Heart right ventricle (tissue), 16 donors: ENCODE measurements around the gene SBF2. TPM values are rescaled to one million over a fixed set of nuclear protein-coding genes. Genes with fewer than 3 reads are reported as not detected.

Experiments used
- ATAC-seq, 8 donors: fragments of 200-7000 bp; cut with Tn5 transposase; one replicate each; pipeline ENCODE4 v1.9.1; 2020; ENCODE audit warnings: mild to moderate bottlenecking in 8 of 8, moderate library complexity in 8 of 8, moderate number of reproducible peaks in 1 of 8
- DNase-seq, 2 donors: peaks; one replicate each; pipeline ENCODE4 v3.0.0-alpha.2; 2020
- H3K27ac ChIP-seq, 10 donors: fragments of 200-600 bp; sonication (generic) in 2 of 10; one replicate each; pipeline versions ENCODE4 v1.5.0 to v1.8.0; 2020 to 2022; ENCODE audit warnings: mild to moderate bottlenecking in 3 of 10
- H3K27me3 ChIP-seq, 7 donors: fragments of 200-600 bp; one replicate each; pipeline ENCODE4 v1.8.0; 2021 to 2022; ENCODE audit warnings: mild to moderate bottlenecking in 2 of 7
- H3K36me3 ChIP-seq, 9 donors: fragments of 200-600 bp; sonication (generic) in 1 of 9; one replicate each; pipeline versions ENCODE4 v1.5.0 to v1.8.0; 2020 to 2022; ENCODE audit warnings: mild to moderate bottlenecking in 2 of 9
- H3K4me1 ChIP-seq, 9 donors: fragments of 200-600 bp; sonication (generic) in 1 of 9; one replicate each; pipeline versions ENCODE4 v1.5.0 to v1.8.0; 2020 to 2022; ENCODE audit warnings: mild to moderate bottlenecking in 4 of 9
- H3K4me3 ChIP-seq, 10 donors: fragments of 200-600 bp; sonication (generic) in 2 of 10; one replicate each; pipeline versions ENCODE4 v1.5.0 to v1.8.0; 2020 to 2022; ENCODE audit warnings: mild to moderate bottlenecking in 7 of 10, moderate library complexity in 2 of 10
- H3K9me3 ChIP-seq, 11 donors: fragments of 200-600 bp in 10 of 11; sonication (generic) in 2 of 11; one replicate each; pipeline versions ENCODE4 v1.5.0 to v1.8.0; 2013 to 2022; ENCODE audit warnings: mild to moderate bottlenecking in 2 of 11, control low read depth in 1 of 11, moderate library complexity in 1 of 11
- WGBS, 2 donors: extraction: QIAGEN DNeasy Blood & Tissue Kit; methylation state at CpG; one replicate each; pipeline ENCODE4 v1.1.7; 2013; ENCODE audit warnings: inconsistent platforms in 1 of 2; 5-methylcytosine and 5-hydroxymethylcytosine counted together
- intact Hi-C, 10 donors: fragments of 100-400 bp; cut with DNase I; formaldehyde crosslinking; loops; one replicate each; pipeline versions ENCODE4 v1.11.1 to v1.14.2; 2022
- polyA plus RNA-seq, 2 donors: library from polyadenylated mRNA; stranded (reverse); fragments of 200-250 nt; gene quantifications; one replicate each; pipeline ENCODE4 v1.2.3, GENCODE V29; 2013
- total RNA-seq, 10 donors: library from RNA; stranded (reverse); fragmentation: NEBNext Ultra II Directional in 3 of 10; extraction: Animal tissue kit (Norgen Biotek cat#: 25700) in 3 of 10; gene quantifications; one replicate each; pipeline versions ENCODE4 v1.2.1 to v1.2.4, GENCODE V29; 2021 to 2023
- TF ChIP-seq, protein P1 (sequence below), 9 donors: fragments of 200-600 bp; sonication (generic) in 2 of 9; IDR thresholded peaks; one replicate each; pipeline versions ENCODE4 v1.5.0 to v1.8.0; 2021 to 2022; ENCODE audit warnings: antibody characterized with exemption in 9 of 9, mild to moderate bottlenecking in 5 of 9, moderate library complexity in 1 of 9
- donor health status: Arrhythmogenic right ventricular cardiomyopathy.
- donor health status: ischemic (EF 13 %, LVEDD 7.1; RV severe dilation, severe dysfunction).
- donor health status: healthy with polysubstance abuse.
- donor health status: DM: no; HTN: yes; CAD: no.
- donor health status: DM: no; HTN: no; CAD: no.
- donor health status: ischemic (EF 25% LVEDD 6.9; RV normal size, moderate dysfunction).
- donor health status: ischemic (EF 25% LVEDD 5.7; RV mildly dilated, moderate dysfunction).
- donor health status: healthy.
- donor health status: DM: yes; HTN: yes; CAD: no.
- donor health status: Ischemic cardiomyopathy.
- donor health status: ischemic (EF 35%, LVEDD 5.7; RV mildly dilated, moderate dysfunction).
- donor health status: nonischemic (EF 11% LVEDD 7.7; RV severe dilation, severe dysfunction).
- donor health status: DM: yes; HTN: yes; CAD: no.
- donor health status: PGD.
- donor health status: ischemic (EF 29% LVEDD 5.4; RV normal size, mild dysfunction).
- donor health status: nonischemic (EF 23%, LVEDD 6.1; RV moderate dilation, normal function).

SBF2 gene
- total and polyA plus RNA-seq, 12 donors: 8.9 to 27.1 (median 21.2) TPM

GRCh38 chr11:9825315-9825714 is 468.7 kb downstream of the SBF2 start:
- Histone ChIP-seq H3K9me3 (no peaks in the 10 kb centered on the region), H3K4me3 (no peak overlapping the region), H3K27ac (no peak overlapping the region), H3K4me1 (peaks cover 0 to 13% (median 9%) of the 10 kb centered on the region in 9 donors), H3K36me3 (peaks cover 0 to 25% (median 0%) of the 10 kb centered on the region in 9 donors), H3K27me3 (no peaks in the 10 kb centered on the region)
- DNase-seq: no peak
- intact Hi-C loops: no loop called here
- no peak for ATAC-seq
- 85 to 89% methylated on average over 4 of the region's 4 CpGs for WGBS, 2 donors
- TF ChIP-seq, protein P1, sequence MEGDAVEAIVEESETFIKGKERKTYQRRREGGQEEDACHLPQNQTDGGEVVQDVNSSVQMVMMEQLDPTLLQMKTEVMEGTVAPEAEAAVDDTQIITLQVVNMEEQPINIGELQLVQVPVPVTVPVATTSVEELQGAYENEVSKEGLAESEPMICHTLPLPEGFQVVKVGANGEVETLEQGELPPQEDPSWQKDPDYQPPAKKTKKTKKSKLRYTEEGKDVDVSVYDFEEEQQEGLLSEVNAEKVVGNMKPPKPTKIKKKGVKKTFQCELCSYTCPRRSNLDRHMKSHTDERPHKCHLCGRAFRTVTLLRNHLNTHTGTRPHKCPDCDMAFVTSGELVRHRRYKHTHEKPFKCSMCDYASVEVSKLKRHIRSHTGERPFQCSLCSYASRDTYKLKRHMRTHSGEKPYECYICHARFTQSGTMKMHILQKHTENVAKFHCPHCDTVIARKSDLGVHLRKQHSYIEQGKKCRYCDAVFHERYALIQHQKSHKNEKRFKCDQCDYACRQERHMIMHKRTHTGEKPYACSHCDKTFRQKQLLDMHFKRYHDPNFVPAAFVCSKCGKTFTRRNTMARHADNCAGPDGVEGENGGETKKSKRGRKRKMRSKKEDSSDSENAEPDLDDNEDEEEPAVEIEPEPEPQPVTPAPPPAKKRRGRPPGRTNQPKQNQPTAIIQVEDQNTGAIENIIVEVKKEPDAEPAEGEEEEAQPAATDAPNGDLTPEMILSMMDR (IDR thresholded peaks at IDR 0.05): no peak

DNA sequence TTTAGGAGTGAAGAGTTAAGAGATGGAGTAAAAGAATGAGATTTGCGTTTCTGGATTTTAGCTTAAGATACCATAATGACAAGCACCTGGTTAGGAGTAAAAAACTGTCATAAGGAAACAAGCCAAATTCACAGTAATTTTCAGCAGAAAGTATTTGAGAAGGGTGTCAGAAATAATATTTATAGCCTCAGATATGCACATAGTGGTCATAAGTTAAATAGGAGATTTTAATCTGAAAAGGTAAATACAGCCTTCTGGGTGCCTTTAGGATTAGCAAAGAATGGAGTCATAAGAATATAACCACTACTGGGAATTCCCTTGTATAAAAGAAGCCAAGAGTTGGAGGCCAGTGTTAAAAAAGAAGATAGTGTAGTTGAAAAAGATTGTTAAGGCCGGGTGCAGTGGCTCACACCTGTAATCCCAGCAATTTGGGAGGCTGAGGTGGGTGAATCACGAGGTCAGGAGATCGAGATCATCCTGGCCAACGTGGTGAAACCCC is 470.1 kb downstream of the SBF2 start:
- WGBS, 2 donors: 88 to 89% methylated on average over 5 of the region's 5 CpGs
- H3K4me1 ChIP-seq: peaks cover 0 to 22% (median 9%) of the 10 kb centered on the region in 9 donors
- intact Hi-C loops: no loop called here

GRCh38 chr11:9823439-9823838 is 470.6 kb downstream of the SBF2 start:
- WGBS, 2 donors: 79 to 83% methylated on average over 2 of the region's 2 CpGs
- Histone ChIP-seq H3K27ac (no peak overlapping the region), H3K27me3 (no peaks in the 10 kb centered on the region), H3K4me1 (peaks cover 0 to 22% (median 9%) of the 10 kb centered on the region in 9 donors), H3K36me3 (peaks cover 0 to 25% (median 0%) of the 10 kb centered on the region in 9 donors), H3K4me3 (no peak overlapping the region), H3K9me3 (no peaks in the 10 kb centered on the region)
- DNase-seq: no peak
- TF ChIP-seq, protein P1 (IDR thresholded peaks at IDR 0.05): no peak
- no peak for ATAC-seq
- intact Hi-C loops: no loop called here

More for the DNA sequence above, 470.1 kb downstream of the SBF2 start:
- DNase-seq: no peak
- ATAC-seq: no peak
- Histone ChIP-seq H3K4me3 (no peak overlapping the region), H3K27ac (no peak overlapping the region), H3K27me3 (no peaks in the 10 kb centered on the region), H3K9me3 (no peaks in the 10 kb centered on the region), H3K36me3 (peaks cover 0 to 25% (median 0%) of the 10 kb centered on the region in 9 donors)
- TF ChIP-seq, protein P1 (IDR thresholded peaks at IDR 0.05): no peak

GRCh38 chr11:9821008-9821752 is 472.8 kb downstream of the SBF2 start:
- no peak for ATAC-seq
- Histone ChIP-seq H3K4me1 (peaks cover 0 to 22% (median 9%) of the 10 kb centered on the region in 9 donors), H3K4me3 (no peak overlapping the region), H3K36me3 (peaks cover 0 to 18% (median 0%) of the 10 kb centered on the region in 9 donors), H3K27me3 (no peaks in the 10 kb centered on the region), H3K9me3 (no peaks in the 10 kb centered on the region), H3K27ac (peak overlapping the region in 3 of 10 donors; percentile 9 to 36 (median 33))
- TF ChIP-seq, protein P1 (IDR thresholded peaks at IDR 0.05): no peak
- 80 to 86% methylated on average over 7 of the region's 7 CpGs for WGBS, 2 donors
- no peak for DNase-seq
- intact Hi-C loops: no loop called here
